HG03060 (cell line): ENCODE data around the gene NPIPB8.
"Not testable (repeated sequence)": the region's sequence is repeated elsewhere in the genome, so short reads cannot be mapped to it uniquely, and the experiment has no call there.

Source experiments
- ATAC-seq: cut with Tn5 transposase; IDR thresholded peaks from one replicate; pipeline ENCODE4 v1.9.1; 2021; ENCODE audit warnings: low read depth, moderate number of reproducible peaks; ENCODE audit not compliant: unreplicated experiment

NPIPB8 gene

GRCh38 chr16:28606291-28607115 lies 31.4 kb upstream of the NPIPB8 start:
- no peak for ATAC-seq

- no peak for ATAC-seq
These were observed 30.7 kb upstream of the NPIPB8 start for GRCh38 chr16:28607116-28607623.

GRCh38 chr16:28607681-28608495 lies 30.0 kb upstream of the NPIPB8 start:
- ATAC-seq: not testable (repeated sequence)

GRCh38 chr16:28608496-28608808 lies 29.4 kb upstream of the NPIPB8 start:
- ATAC-seq: not testable (repeated sequence)

- ATAC-seq: not testable (repeated sequence)
These were observed 28.8 kb upstream of the NPIPB8 start for GRCh38 chr16:28608867-28609596.

- ATAC-seq: no peak
These were observed 28.0 kb upstream of the NPIPB8 start, which contains the start of gene SULT1A1 for GRCh38 chr16:28609631-28610594. Gene SULT1A1, minus strand, starts transcription at chr16:28610044. Its CDS starts 1,189 bp downstream, at chr16:28608855.

- ATAC-seq: no peak
These were observed 27.2 kb upstream of the NPIPB8 start for GRCh38 chr16:28610595-28611191.

- not testable (repeated sequence) for ATAC-seq
These were observed 25.2 kb upstream of the NPIPB8 start for GRCh38 chr16:28612359-28613280.

GRCh38 chr16:28613912-28614311 lies 24.0 kb upstream of the NPIPB8 start:
- not testable (repeated sequence) for ATAC-seq

- not testable (repeated sequence) for ATAC-seq
These were observed 23.3 kb upstream of the NPIPB8 start for GRCh38 chr16:28614561-28614960.

GRCh38 chr16:28615486-28616223 lies 22.2 kb upstream of the NPIPB8 start:
- not testable (repeated sequence) for ATAC-seq

GRCh38 chr16:28616224-28616577 lies 21.7 kb upstream of the NPIPB8 start:
- ATAC-seq: not testable (repeated sequence)

- no peak for ATAC-seq
These were observed 21.2 kb upstream of the NPIPB8 start for GRCh38 chr16:28616636-28617035.

- no peak for ATAC-seq
These were observed 20.0 kb upstream of the NPIPB8 start for GRCh38 chr16:28617874-28618273.

- ATAC-seq: not testable (repeated sequence)
These were observed 17.5 kb upstream of the NPIPB8 start for GRCh38 chr16:28620316-28620715.

- ATAC-seq: no peak
These were observed 16.2 kb upstream of the NPIPB8 start for GRCh38 chr16:28621481-28622155.
